ENCODE data around the gene DDX43.

GRCh38 chr6:73369157-73369556, 25.5 kb upstream of the DDX43 start:
- TF ChIP-seq CTCF (IDR thresholded peaks at IDR 0.05) (no peak), POLR2A (IDR thresholded peaks at IDR 0.05) (no peak)
